Hematopoietic multipotent progenitor cell (in vitro differentiated cells): Measurements from ENCODE around the gene PIEZO1. TPM values are rescaled to one million over a fixed set of nuclear protein-coding genes. Genes with fewer than 3 reads are reported as not detected.
"Not testable (repeated sequence)": the region's sequence is repeated elsewhere in the genome, so short reads cannot be mapped to it uniquely, and the experiment has no call there.

Source experiments
- DNase-seq, 3 donors: peaks; one replicate each; pipeline ENCODE4 v3.0.0-alpha.2; 2011 to 2015; ENCODE audit warnings: low read depth in 2 of 3, low spot score in 2 of 3
- total RNA-seq: library from RNA; depleted of rRNA; stranded (reverse); fragments of >200 nt; gene quantifications from one replicate; pipeline ENCODE4 v1.2.3, GENCODE V29; 2012

The PIEZO1 gene
- total RNA-seq, 1 donor, result 394 TPM

DNA sequence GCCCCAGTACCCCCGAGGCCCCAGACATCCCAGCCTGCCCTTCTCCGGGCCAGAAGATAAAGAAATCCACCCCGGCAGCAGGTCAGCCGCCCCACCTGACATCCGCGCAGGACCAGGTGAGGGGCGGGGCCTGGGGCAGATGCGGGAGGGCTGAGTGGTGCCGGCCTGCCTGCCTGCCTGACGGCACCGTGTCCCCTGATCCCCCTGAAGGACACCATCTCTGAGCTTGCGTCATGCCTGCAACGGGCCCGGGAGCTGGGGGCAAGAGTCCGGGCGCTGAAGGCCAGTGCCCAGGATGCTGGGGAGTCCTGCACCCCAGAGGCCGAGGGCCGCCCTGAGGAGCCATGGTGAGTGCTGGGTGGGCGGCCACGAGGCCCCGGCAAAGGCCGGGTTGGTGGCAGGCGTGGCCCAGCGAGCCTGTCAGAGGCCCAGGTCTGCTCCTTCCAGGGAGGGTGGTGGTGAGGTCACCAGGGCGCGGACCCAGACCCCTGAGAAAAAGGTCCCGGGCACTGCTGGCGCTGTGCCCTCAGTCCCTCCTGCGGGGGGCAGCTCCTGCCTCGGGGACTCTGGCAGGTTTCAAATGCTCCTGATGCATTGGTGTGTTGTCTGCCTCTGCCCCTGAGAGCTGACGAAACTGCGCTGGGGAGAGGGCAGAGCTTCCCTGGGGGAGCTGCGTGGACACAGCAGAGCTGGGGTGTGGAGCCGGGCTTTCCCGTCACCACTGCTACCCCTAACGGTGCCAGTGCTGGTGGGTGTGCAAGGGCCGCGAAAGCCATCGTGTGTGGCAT lies 19.7 kb upstream of the PIEZO1 start:
- DNase-seq, result no peak

DNA sequence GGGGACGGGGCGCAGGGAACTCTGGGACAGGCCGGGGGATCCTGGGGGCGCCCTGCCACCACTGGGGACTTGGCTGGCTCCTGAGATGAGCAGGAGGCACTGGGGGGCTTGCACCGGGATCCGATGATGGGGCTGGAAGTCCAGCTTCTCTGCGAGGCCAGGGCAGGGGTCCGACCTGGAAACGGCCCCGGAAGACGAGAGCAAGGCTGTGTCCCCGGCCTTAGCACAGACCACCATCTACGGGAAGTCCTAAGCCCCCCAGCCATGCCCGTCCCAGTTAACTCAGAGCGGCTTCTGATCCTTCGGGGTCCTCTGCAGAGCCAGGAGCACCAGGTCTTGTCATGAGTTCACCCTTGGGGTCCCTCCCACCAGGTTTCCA lies 19.1 kb upstream of the PIEZO1 start:
- DNase-seq, result no peak

DNA sequence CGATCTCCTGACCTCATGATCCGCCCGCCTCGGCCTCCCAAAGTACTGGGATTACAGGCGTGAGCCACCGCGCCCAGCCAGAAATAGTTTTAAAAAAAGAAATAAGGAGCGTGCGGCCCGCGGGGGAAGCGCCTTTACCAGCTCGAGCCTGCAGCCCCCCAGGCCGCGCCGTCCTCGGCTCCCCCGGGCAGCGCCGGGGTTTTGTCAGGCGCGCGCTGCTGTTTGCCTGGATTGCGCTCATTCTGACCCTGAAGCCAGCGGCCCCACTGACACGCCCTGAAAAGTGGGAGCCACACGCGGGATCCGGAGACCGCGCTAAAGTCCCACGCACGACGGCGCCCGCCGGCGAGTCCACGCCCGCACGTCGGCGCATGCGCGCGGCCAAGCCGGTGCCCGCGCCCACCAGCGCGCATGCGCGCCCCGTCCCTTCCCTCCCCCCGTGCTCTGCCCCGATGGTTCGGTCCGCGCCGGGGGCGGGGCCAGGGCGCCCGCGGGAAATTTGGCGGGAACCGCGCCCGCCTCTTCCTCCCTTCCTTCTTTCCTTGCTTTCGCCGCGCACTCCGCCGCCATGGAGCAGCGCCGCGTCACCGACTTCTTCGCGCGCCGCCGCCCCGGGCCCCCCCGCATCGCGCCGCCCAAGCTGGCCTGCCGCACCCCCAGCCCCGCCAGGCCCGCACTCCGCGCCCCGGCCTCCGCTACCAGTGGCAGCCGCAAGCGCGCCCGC lies 18.4 kb upstream of the PIEZO1 start, which contains the start of gene CDT1:
CDT1 (plus strand) TSS at position 526 of the 724 bp plus-strand sequence; CDS start at position 569, 43 bp downstream.
- DNase-seq, result peak; percentile 76 to 88 (median 80)

DNA sequence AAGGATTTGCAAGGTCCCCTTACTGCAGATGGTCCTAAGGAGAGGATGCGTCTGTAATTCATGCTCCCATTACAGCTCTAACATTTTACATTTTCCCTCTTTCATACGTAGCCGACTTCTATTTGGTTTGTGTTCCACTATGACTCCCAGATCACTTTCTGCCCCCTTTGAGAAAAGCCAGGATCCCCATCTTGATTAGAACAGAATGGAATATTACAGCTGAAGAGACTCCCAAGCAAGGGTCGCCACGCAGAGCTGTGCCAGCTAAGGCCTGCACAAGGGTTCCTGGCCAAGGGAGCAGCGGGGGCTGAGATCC lies 15.2 kb upstream of the PIEZO1 start:
- DNase-seq, result no peak

DNA sequence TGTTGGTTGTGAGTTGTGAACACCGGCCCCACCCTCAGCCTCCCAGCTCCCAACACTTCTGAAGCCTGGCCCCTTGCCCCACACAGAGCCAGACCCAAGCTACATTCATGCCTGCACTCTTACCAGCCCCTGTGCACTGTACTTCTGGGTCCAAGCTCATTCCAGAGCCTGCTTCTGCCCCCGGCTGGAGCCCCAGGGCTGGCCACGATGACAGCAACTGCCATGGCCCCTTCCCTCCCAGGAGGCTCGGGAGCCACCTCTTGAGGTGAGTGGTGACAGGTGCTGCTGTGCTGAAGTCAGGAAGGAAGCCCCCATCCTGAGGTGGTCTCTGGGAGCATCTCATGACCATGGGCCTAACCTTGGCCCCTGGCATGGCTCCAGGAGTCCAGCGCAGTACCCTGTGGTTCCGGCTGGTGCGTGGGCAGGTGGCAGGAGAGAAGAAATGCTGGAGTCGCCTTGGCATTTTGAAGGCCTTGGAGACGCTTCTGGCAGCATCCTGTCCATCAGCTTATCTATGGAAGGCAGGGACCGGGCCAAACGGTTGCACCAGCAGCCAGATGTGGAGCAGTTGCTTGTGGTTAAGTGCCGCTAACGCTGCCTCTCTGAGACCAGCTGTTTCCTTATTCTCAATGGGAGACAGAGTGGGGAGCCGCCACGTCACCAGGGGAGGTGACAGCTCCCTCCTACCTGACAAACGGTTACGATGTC lies 14.7 kb upstream of the PIEZO1 start:
- DNase-seq, result peak in 2 of 3 donors; percentile 96 to 99

DNA sequence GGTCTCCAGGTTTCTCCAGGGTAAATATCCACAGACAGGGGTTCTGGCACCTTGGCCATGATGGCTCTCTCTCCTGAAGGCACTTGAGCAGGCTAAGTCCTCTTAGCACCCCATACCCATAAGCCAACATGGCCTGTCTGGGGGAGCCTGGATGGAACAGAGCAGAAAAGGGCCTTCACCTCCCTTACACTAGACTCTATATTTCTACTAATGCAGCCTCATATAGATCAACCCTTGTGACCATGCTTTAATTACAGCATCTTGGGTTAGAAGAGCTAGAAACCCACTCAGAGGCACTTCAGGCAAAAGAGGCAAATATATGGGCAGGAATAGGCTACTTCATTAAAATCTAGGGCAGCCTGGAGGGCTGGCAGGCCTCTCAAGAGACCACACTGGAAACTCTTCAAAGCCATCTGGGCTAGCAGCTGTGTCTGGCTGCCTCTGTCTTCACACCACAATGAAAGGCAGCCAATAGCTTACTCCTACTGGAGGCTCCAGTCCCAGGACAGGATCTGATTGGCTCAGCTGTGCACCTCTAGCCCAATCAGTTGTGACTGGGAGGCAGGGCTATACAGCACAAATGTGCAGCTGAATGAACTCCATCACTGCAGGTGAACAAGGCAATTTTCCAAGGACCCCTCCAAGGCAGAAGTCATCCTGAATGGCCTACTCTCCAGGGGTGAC lies 13.9 kb upstream of the PIEZO1 start:
- peak in 1 of 3 donors; percentile 57 for DNase-seq

DNA sequence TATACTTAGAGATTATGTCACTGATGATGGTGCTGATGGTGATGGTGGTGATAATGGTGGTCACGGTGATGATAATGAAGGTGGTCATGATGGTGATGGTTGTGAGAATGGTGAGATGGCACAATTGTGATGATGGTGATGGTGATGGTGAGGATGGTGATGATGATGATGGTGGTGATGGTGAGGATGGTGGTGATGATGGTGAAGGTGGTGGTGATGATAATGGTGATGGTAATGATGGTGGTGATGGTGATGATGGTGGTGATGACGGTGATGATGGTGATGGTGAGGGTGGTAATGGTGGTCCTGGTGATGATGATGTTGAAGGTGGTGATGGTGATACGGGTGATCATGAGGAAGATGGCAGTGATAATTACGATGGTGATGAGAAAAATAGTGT lies 13.1 kb upstream of the PIEZO1 start:
- DNase-seq, result no peak

DNA sequence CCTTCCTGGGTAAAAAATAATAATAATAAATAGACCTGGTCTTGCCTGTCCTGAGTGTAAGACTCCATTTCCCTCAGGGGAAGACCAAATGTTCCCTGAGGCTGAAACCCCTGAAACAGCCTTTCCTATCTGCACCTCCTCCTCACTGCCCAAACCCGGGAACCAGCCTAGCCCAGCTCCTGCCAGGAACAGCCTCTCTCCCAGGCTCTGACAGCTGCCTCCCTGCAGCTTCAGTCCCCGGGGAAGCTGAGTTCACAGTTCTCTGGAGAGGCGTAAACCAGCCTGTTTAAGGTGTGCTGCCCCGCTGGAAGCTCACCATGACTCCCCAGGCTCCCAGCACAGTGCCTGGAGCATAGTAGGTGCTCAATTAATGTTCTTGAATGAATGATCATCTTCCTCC lies 11.3 kb upstream of the PIEZO1 start:
- no peak for DNase-seq

DNA sequence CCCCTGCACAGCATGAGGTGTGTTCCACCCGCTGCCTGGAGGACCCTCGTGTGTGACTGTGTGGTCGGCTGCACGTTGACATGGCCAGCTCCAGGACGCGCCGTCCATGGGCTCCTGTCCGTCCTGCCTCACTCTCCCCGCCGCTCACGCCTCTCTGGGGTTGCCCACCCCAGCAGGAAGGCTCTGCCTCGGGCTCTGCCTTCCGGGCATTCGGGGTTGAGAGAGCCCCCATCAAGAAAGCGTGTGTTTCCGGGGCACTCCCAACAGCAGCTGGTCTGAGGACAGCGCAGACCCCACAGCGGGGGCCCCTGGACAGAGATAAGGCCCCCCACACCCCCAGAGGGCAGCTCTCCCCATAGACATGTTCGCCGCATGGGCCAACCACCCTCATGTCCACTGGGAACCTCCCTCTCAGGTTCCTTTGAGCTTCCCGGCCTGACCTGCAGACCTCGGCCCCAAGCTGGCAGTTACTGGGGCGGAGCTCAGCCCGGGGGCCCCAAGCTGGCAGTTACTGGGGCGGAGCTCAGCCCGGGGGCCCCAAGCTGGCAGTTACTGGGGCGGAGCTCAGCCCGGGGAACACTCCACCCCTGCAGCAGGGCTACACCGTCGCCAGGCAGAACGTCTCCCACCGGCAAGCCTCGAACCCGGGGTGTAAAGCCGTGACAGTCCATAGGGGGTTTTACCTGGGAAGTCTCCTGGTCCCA lies 8.4 kb upstream of the PIEZO1 start:
- DNase-seq, result peak in 1 of 3 donors; percentile 42

DNA sequence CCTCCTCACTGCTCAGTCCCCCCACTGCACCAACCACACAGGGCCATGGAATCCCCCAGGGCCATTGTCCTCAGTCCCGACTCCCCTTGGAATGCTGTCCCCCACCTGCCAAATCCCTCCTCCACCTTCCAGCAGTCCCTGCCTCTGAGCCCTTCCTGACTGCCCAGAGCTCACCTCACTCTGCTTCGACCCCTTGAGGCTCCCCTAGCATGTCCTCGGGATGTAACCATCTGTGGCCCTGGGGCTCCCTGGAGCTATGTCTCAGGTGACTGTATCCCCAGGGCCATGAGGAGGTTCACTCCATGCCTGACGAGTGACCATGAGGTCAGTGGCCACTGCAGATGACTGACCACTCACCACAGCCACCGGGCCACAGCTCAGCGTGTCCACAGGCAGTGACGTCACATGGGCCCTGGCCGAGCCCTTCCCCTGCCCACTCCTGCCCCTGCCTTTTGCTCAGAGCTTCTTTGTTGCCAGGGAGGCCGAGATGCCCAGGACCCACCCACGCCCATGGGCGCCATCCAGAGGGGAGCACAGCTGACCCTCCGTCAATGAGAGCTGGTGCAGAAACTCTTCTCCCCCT lies 7.7 kb upstream of the PIEZO1 start:
- no peak for DNase-seq

DNA sequence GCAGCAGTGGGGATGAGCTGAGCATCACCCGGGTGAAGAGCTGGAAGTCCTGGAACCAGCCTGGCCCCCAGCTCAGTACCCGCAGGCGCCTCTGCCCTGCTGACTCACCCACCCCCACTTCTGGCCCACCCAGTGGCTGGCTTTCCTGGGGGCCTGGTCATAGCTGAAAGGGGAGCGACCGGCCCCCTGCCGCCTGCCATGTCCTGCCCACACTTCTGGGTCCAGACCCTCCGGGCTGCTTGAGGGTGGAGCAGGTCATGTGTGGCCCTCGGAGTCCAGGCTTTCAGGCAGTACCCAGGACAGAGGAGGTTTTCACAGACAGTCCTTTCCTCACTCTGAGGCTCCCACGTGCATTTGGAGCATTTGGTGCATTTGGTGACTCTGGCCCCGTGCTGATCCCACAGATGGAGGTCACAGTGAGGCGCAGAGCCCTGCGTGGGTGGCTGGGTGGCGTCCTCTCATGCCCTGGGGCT lies 7.1 kb upstream of the PIEZO1 start:
- DNase-seq, result no peak

DNA sequence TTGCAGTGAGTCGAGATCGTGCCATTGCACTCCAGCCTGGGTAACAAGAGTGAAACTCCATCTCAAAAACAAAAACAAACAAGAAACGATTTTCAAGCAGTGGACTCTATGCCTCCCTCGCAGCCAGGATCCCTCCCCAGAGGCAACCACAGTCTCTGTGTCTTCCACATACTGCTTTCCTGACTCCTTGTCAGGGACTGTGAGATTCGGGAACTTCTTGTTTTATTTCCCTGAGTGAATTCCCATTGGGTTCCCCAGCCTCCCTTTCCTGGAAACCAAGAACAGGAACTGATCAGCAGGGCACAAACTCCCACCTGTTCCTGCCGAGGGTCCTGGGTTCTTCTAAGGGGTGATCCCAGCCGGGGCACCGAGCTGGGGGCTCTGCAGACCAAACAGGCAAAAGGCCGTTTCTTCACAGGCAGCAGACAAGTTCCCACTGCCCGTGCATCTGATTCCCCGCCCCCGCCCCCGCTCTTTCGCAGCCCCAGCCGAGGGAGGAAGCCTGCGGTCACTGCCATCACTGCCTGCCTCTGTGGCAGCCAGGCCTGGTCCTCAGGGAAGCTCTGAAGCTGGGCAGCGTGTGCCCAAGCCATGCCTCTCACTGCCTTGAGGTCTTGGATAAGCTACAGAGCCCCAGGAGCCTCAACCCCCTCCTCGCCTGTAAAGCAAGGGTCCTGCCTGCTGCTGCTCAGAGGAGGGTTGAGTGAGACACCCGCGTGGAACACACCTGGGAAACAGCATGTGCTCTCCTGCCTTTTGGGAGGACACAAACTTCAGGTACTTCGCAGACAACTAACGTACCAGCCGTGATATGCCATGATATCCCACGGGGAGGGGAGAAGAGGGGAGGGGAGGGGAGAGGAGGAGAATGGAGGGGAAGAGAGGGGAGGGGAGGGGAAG lies 5.5 kb upstream of the PIEZO1 start:
- DNase-seq, result peak in 2 of 3 donors; percentile 80 to 90

DNA sequence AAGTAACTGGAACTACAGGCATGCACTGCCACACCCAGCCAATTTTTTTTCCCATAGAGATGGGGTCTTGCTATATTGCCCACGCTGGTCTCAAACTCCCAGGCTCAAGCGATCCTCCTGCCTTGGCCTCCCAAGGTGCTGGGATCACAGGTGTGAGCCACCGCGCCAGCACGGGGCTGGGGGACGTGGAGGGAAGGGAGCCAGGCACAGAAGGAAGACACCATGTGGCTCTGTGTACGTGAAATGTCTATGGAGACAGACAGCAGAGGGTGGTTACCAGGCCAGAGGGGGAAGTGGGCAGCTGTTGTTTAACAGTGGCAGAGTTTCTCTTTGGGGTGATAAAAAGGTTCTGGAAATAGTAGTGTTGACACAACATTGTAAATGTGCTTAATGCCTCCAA lies 4.6 kb upstream of the PIEZO1 start:
- peak in 1 of 3 donors; percentile 77 for DNase-seq

DNA sequence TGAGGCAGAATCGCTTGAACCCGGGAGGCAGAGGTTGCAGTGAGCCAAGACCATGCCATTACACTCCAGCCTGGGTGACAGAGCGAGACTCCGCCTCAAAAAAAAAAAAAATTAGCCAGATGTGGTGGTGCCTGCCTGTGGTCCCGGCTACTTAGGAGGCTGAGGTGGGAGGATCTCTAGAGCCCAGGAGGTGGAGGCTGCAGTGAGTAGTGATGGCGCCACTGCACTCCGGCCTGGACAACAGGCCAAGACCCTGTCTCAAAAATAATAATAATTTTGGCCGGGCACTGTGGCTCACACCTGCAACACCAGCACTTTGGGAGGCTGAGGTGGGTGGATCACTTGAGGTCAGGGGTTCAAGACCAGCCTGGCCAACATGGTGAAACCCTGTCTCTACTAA lies 3.7 kb upstream of the PIEZO1 start:
- not testable (repeated sequence) for DNase-seq

DNA sequence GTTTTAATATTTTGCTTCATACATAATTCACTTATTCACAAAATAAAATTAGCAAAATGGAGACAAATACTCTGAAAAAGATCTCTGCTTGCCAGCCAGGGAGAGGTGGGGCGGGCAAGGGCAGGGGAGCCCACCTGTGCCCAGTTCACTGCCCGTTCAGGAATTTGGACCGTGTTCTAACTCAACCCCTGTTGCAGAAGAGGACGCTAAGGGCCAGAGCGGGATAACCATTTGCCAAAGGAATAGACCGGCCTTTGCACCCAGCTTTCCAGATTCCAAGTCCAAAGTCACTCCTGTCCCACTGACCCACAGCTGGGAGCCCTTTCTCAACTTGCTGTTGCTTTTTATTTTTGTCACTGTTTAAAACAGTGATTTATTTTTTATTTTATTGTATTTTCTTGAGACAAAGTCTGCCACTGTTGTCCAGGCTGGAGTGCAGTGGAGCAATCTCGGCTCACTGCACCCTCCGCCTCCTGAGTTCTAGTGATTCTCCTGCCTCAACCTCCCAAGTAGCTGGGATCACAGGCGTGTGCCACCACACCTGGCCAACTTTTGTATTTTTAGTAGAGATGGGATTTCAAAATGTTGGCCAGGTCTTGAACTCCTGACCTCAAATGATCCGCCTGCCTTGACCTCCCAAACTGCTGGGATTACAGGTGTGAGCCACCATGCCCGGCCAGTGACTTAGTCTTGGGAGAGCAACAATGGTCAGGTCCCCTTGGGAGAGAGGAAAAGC lies 2.7 kb upstream of the PIEZO1 start:
- DNase-seq, result no peak

DNA sequence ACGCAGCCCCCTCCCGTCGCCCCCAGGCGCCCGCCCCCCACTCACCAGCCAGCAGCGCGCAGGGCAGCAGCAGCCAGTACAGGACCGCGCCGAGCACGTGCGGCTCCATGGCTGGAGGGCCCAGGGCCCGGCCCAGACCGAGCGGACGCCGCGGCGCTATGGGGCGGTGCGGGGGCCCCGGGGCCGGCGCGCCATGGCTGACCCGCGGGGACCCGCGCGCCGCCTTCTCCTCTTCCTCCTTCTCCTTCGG lies 239 bp downstream of the PIEZO1 start:
- DNase-seq, result no peak

DNA sequence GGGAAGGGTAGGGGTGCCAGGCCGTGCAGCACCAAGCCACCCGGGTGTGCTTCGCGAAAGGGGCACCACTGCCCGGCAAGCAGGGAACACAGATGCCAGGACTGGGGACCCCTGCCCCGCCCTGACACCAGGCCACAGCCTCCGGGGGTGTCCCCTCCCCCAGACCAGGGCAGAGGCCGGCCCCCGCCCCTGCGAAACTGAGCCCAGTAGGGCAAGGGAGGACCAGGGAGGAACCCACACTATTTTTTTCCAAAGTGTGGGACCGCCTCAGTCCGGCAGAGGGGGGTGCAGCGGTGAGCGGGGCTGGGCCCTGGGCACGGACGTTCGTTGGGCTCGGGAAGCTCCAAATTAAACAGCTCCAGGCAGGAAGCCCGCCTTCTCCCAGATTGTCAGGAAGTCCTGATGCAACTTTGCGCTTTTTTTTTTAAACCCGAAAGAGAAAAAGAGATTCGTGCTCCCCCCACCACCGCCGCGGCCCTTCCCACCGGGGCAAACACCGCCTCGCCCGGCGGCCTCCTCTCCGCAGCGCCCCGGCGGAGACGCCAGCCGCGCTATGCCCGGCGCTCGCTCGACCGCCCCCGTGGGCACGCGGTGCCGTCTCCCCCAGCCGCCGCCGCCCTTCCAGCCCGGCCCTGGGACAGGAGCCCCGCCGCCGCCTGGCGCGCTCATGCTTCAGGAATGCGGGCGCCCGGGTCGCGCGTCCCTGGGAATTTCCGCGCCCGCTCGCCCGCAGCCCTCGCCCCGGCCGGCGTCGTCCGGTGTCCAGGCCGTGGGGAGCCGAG lies 755 bp downstream of the PIEZO1 start:
- peak in 2 of 3 donors; percentile 58 to 63 for DNase-seq
